NCI-H748 (cell line): Measurements from ENCODE around the gene AURKB.

ENCODE experiments used
- DNase-seq: peaks from one replicate; lab custom pipeline; 2025; ENCODE audit not compliant: unreplicated experiment; lab: John Stamatoyannopoulos, UW

AURKB gene

DNA sequence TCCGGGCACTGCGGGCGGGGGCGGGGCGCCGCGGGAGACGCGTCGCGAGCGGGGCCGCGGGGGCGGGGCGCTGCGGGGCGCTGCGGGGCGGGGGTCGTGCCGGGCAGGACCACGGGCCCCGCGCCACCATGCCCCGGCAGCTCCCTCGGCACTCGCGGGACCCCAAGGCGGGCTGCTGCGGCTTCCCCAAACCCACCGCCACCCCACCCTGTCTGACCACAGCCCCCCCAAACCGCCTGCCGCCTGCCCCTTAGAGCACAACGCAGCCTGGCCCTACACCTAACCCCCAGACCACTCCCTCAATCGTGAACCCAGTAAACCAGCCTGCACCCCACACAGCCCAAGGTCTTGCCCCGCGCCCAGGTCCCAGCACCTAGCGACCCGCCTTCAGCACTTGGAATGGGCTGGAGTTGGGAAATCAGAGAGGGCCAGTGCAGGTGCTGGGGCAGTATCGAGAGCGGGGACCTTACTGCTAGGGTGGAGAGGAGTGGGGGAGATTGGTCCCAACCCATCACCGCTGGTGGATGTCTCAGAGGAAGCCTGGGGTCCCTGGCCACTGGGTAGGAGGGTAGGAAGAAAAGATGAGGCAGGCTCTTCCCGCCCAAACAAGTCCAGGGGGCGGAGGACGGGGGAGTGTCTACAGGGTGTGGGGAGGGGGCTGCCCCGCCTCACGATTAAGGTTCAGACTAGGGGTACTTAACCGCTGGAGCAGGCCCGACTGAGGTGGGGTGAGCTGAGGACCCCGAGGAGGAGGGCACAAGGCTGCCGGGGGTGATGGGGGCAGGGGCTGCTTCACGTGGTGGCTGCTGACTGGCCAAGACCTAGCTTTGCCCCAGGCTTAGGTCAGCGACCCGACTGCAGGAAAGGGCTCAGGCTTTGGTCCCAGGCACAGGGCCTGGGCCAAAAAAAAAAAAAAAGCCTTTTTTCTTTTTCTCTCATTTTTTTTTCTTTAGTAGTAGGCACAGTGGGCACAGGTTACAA, 47.1 kb downstream of the AURKB start:
- DNase-seq, result peak; percentile 58

DNA sequence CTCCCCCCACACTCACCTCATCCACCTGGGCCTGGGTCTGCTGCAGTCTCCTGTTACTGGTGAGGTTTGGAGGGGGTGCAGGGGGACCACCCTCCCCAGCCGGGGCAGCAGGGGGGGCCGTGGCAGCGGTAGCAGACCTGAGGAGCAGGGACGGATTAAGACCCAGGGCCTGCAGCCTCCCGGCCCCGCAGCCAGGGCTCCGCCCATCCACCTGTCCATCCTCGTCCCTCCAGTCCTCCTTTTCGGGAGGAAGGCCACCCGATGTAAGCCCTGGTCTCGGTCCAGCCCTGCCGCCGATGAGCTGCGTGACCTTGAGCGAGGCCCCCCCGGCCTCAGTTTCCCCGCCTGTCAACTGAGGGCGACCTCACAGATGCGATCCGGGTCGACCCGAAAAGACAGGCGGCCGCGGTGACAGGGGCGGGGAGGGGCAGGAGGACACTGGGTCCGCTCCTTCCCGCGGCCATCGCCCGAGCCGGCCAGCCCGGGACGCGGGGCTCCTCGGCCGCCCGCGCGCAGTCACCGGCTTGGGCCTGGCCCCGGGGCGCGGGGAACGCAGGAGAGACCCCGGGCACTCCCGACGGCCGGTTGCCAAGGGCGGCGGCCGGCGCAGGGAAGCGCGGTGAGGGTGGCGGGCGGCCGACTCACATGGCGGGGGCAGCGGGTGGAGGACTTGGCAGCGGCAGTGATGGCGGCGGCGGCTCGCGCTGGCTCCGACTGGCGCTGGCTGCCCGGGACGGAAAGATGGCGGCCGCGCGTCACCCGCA, 48.0 kb downstream of the AURKB start, which contains the start of gene VAMP2:
VAMP2 (minus strand) TSS at position 716 of the 764 bp plus-strand sequence; CDS start at position 647, 69 bp downstream.
- DNase-seq, result peak; percentile 85

DNA sequence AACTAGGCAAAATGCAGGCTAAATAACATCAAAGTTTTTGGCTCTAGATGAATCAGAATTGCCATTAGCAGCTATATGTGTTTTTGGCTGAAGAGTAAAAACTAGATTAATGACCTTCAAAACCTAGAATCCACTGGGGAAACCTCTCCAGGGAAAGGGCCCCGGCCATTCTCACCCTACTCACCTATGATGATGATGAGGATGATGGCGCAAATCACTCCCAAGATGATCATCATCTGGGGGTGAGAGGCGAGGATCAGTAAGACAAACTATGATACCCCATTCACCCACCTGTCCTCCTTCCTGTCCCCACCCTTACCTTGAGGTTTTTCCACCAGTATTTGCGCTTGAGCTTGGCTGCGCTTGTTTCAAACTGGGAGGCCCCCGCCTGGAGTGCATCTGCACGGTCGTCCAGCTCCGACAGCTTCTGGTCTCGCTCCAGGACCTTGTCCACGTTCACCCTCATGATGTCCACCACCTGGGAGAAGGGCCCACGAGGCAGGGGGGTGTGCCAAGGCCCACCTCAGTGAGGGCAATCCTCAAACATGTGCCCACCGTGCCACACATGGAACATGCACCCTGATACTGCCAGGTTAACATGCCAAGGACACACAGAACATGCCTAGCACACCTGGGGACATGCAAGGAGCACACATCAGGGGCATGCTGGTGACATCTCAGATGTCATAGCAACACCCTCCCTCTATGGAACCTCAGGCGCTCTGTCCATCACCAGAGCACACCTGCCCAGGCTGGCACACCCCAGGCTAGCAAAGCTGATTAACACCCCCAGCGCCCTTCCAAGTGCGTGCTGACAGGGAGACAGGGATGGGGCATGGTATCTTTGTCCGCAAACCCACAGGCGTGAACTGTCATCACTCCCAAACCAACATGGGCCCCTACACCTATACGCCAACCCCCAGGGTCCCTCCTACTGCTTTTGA, 48.8 kb downstream of the AURKB start:
- no peak for DNase-seq

DNA sequence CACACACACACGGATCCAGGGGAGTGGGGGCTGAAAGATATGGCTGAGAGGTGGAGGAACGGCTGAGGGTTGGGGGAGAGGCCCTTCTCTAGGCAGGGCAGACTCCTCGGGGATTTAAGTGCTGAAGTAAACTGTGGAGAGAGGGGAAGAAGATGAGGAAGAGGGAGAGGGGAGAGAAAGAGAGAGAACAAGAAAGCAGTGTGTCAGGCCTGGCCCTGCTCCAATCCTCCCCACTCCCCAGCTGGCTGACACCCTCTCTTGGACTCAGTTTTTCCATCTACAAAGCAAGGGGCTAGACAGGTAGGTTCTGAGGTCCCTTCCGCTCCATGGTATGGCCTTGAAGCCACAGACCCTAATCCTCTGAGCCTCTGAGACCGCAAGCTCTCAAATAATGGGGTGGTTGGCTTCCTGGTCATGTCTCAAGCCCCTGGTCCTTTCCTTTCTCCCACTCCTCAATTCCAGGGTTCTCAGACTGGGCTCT, 49.6 kb downstream of the AURKB start:
- no peak for DNase-seq

DNA sequence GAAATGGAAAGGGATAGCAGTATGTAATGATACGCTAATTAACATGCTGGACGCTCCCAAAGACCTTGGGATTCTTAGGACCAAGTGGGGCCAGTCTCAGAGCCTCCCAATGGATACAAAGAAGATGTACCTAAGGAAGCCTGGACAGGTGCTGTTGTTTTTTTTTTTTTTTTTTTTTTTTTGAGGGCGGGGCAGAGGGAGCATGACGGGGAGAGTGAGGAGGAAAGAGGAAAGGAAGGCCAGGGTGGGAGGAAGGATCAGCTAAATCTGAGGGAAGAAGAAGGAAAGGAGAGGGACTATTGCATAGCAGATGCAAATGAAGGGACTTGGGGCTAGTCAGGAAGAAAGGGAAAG, 50.2 kb downstream of the AURKB start:
- DNase-seq, result no peak

DNA sequence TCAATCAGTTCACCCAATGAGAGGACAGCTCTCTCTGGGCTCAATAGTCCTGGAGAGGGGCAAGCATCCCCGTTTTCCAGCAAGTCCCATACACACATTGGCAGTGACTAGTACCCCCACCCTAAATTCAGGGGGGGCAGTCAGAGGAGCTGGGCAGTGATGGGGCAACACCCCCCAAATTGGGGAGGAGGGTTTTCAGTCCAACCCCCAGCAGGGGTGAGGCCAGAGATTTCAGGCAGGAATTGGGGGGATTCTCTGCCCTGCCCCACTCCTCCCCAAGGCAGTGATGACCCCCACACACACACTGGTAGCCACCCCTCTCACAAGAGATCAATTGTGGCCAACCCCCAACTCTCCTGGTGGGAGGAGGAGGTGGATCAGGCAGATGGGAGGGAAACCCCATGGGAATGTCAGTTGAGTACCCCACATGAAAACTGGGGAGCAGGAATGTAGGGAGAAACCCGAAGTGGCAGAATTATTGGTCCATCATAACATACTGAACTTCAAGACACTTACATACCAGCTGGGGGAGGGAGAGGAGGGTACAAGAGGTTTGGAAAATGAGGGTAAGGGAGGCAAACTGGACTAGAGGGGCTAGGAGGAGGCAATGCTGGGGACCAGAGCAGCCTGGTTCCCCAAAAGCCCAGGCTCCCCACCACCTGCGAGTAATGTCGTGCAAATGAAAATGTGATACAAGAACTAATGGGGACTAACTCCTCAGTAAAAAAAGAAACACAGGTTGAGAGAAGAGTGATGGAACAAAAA, 50.7 kb downstream of the AURKB start:
- no peak for DNase-seq

DNA sequence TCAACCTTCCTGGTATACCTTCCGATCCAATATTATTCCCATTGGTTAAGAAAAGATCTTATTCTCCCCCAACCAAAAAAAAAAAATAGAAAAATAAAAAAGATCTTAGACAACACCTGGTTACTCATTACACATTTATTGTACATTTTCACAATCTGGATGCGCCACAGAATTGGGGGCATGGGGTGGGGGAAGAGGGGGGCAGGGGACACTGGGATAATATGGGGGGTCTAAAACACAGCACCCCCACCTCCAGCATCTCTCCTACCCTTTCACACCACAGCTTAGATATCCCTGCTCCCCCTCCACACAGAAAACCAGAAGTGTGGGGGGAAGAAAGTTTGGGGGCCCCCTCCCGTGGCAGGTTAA, 51.4 kb downstream of the AURKB start:
- no peak for DNase-seq

DNA sequence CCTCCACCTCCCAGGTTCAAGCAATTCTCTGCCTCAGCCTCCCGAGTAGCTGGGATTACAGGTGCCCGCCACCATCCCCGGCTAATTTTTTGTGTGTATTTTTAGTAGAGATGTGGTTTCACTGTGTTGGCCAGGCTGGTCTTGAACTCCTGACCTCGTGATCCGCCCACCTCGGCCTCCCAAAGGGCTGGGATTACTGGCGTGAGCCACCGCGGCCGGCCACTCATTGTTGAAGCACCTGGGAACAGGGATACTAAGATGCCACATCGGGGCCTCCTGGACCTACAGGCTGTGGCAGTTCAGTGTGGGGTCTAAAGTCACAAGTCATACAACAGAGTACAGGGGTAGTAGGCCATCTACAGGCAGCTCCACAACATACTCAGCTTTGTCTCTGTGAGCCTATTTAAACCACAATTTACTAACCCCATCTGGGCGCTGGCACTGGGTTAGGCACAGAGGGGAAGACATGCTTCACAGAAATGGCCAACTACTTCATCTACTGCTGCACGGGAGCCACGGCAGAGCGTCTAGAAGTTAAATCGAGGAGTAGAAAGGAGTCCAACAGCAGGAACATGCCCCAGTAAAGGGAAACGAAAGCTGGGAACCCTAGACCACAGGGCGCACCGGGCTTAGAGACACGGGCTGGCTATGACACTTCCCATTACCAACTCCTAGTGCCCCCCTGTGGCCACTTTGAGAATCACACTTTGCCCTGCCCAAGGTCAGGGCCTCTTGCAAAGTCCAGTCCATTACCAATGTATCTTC, 51.9 kb downstream of the AURKB start:
- peak; percentile 91 for DNase-seq

DNA sequence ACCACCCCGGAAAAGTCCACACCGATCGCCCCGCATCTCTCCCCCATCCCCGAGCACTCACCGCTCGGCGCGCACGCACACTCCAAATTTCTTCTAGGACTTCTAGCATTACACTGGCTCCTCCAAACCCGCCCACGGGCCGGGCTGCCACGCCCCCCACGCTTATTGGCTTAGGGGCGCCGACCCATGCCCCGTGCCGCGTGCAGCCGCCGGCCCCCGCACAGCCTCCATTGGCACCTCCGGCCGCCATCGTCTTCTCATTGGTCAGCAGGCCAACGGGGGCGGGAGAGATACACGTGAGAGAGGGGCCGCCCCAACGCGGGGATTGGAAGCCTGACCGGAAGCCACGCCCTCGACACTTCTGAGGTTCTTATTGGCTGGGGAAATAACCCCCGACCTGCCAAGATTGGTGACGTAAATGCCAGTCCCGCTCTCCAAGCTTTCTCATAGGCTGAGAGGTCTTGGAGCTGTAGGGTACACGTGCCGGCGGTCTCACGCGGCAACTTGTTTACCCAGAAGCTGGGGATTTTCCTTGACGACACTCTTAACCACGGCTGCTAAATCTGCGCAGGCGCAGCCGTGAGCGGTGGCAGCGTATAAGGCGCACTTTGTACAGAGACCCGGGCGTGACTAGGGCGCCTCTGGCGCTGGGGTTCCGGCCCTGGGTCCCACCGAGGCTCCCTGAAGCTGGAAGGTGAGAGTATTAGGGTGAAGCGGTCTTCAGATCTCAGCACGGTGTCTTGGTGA, 54.0 kb downstream of the AURKB start:
- DNase-seq, result peak; percentile 100

DNA sequence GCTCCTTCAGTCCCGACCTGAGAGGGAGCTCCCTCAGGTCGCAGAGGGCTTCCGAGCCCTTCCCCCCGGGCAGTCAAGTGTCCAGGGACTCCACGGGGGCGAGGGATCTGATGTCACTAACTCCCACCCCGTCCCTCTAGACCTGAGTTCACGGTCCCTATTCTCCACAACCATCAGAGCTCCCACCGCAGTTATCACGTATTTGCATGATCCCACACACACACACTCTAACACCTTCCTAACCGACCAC, 54.5 kb downstream of the AURKB start:
- DNase-seq, result no peak

DNA sequence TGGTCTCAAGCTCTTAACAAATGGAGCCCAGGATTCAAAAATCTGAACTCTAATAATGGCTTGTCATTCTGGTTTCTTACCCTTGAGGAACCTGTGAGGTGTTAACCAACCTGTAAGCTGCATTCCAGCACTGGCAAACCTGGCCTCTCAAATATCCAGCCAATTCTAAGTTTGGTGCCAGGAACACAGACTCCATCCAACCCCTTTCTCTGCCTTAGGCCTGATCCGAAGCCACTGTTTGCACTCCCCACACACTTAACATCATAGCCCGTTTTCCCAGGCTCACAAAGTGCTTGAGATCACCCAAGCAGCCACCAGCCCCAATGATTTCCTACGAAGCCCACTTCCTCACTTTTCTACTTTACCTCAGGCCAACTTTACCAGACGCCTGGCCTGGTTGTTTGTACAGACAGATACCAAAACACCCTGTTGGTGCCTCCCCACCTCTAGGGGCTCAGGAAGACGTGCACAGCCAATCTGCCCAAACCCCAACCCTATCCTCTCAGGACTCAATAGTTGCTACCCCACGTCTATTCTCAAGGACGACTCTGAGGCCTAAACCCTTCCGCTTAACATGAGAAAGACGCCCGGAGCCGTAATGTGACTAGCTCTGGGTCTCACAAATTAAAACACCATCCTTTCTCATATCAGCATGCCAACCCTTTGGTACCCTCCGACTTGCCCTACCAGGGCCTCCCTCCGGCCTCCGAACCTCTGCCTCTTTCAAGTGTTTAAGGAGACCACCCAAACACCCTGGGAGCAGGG, 55.0 kb downstream of the AURKB start:
- DNase-seq, result no peak
